Esophagus squamous epithelium (tissue), 5 donors: ENCODE measurements around the gene S100A12. TPM values are rescaled to one million over a fixed set of nuclear protein-coding genes. Genes with fewer than 3 reads are reported as not detected.
A peak's percentile ranks its signal among the peaks of the same experiment; 100 is the strongest.

ENCODE experiments used
- DNase-seq: peaks from one replicate; lab custom pipeline; 2025; lab: John Stamatoyannopoulos, UW
- H3K27ac ChIP-seq, 4 donors: fragments of 200-600 bp; sonication (generic); one replicate each; pipeline ENCODE4 v1.5.1; 2016 to 2019; ENCODE audit warnings: mild to moderate bottlenecking in 1 of 4
- H3K27me3 ChIP-seq, 4 donors: fragments of 200-600 bp; sonication (generic); 1 replicate in 3 of 4; 2 replicates in 1 of 4; pipeline versions ENCODE4 v1.5.1 to v1.6.0; 2017 to 2021; ENCODE audit warnings: antibody characterized with exemption in 1 of 4
- H3K36me3 ChIP-seq, 3 donors: fragments of 200-600 bp; sonication (generic); one replicate each; pipeline ENCODE4 v1.5.1; 2016 to 2019
- H3K4me1 ChIP-seq, 3 donors: fragments of 200-600 bp; sonication (generic); one replicate each; pipeline ENCODE4 v1.5.1; 2017 to 2019
- H3K4me3 ChIP-seq, 4 donors: fragments of 200-600 bp; sonication (generic); 1 replicate in 3 of 4; 2 replicates in 1 of 4; pipeline ENCODE4 v1.5.1; 2016 to 2019; ENCODE audit warnings: mild to moderate bottlenecking in 2 of 4, moderate library complexity in 1 of 4
- H3K9me3 ChIP-seq, 3 donors: fragments of 200-600 bp; sonication (generic); one replicate each; pipeline ENCODE4 v1.5.1; 2016 to 2019
- CTCF ChIP-seq, 6 experiments: fragments of 450-650 bp in 4 of 6; fragments of 200-600 bp in 2 of 6; sonication (generic) in 2 of 6; IDR thresholded peaks; one replicate each; pipeline ENCODE4 v1.5.1; 2016 to 2019; ENCODE audit warnings: antibody characterized with exemption in 6 of 6, mild to moderate bottlenecking in 4 of 6, moderate library complexity in 4 of 6
- POLR2A ChIP-seq, 4 donors: fragments of 450-650 bp; IDR thresholded peaks; one replicate each; pipeline ENCODE4 v1.6.1; 2017; ENCODE audit warnings: antibody characterized with exemption in 4 of 4, mild to moderate bottlenecking in 4 of 4, moderate library complexity in 3 of 4
- whole genome bisulfite sequencing, 2 donors: methylation state at CpG; one replicate each; pipeline ENCODE4 v1.1.5; 2018; 5-methylcytosine and 5-hydroxymethylcytosine counted together
- intact Hi-C: fragments of 100-400 bp; cut with DNase I; formaldehyde crosslinking; loops from one replicate; pipeline ENCODE4 v1.15.0; 2022
- total RNA-seq, 4 donors: library from RNA; depleted of rRNA; stranded (reverse); fragments of >200 nt; gene quantifications; one replicate each; pipeline ENCODE4 v1.1.0, GENCODE V29; 2016
- donor health status: DM: yes; HTN: yes; CAD: no.

Gene S100A12
- total RNA-seq, 4 donors from 2014 or later: 16.2 to 154 (median 49.0) TPM

DNA sequence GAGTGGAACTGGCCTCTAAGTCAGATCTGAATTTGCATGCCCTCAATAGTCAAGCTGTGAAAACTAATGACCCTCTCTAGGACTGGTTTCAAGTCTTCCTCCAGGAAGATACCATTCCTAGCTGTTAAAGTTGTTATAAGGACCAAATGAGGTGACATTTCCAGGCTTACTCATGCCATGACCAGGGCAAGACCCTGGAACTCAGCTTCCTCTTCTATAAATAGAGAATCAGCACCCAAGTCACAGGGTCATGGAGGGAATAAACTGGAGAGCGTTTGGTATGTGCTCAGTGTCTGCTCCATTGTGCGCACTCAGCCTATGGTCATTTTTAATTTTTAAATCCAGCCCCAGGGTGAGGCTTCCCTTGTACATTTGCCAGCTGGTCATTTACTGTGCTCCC, 15.2 kb downstream of the S100A12 start:
- no peaks in the 10 kb centered on the region for H3K9me3 ChIP-seq
- peaks cover 32 to 91% (median 38%) of the 10 kb centered on the region in 3 donors for H3K4me1 ChIP-seq
- WGBS, 2 donors: 33 to 70% methylated on average over 1 to 2 of the region's 2 CpGs
- intact Hi-C loops: no loop called here
- TF ChIP-seq POLR2A (IDR thresholded peaks at IDR 0.05): no peak
- TF ChIP-seq CTCF (IDR thresholded peaks at IDR 0.05): no peak
- H3K27me3 ChIP-seq: no peaks in the 10 kb centered on the region
- peak overlapping the region; percentile 86 to 94 (median 93) for H3K27ac ChIP-seq
- H3K36me3 ChIP-seq: no peaks in the 10 kb centered on the region
- H3K4me3 ChIP-seq: peak overlapping the region in 3 of 4 donors; percentile 43 to 64 (median 48)
- no peak for DNase-seq

- intact Hi-C loops: loop anchor here (5.0 kb wide), 1 partner anchor 133 kb away; no protein-coding TSS in a partner anchor
- no peaks in the 10 kb centered on the region for H3K9me3 ChIP-seq
- no peaks in the 10 kb centered on the region for H3K36me3 ChIP-seq
- peak overlapping the region; percentile 33 to 64 (median 46) for H3K4me3 ChIP-seq
- H3K27ac ChIP-seq: peak overlapping the region; percentile 86 to 94 (median 93)
- H3K27me3 ChIP-seq: no peaks in the 10 kb centered on the region
- DNase-seq: no peak
- WGBS, 2 donors: 56 to 88% methylated on average over 2 to 4 of the region's 6 CpGs
- TF ChIP-seq CTCF (IDR thresholded peaks at IDR 0.05) (no peak), POLR2A (IDR thresholded peaks at IDR 0.05) (no peak)
- H3K4me1 ChIP-seq: peaks cover 25 to 82% (median 36%) of the 10 kb centered on the region in 3 donors
These were observed 16.2 kb downstream of the S100A12 start for GRCh38 chr1:153359241-153359640.

DNA sequence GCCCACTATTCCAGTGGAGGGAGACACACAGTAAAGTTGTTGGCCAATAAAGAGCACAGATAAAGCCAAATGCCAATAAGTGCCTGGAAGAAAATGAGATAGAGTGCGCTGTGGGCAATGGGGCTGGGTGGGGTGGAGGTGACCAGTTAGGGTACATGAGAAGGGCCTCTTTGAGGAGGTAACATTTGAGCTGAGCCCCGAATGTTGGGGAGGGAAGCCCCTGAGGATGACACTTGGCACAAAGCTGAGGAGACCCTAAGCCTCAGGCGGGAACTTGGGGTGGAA, 16.8 kb downstream of the S100A12 start:
- no peaks in the 10 kb centered on the region for H3K9me3 ChIP-seq
- H3K4me1 ChIP-seq: peaks cover 21 to 75% (median 32%) of the 10 kb centered on the region in 3 donors
- no peak for TF ChIP-seq CTCF (IDR thresholded peaks at IDR 0.05)
- no peaks in the 10 kb centered on the region for H3K27me3 ChIP-seq
- H3K27ac ChIP-seq: peak overlapping the region; percentile 86 to 94 (median 93)
- no peak for DNase-seq
- H3K36me3 ChIP-seq: no peaks in the 10 kb centered on the region
- peak overlapping the region; percentile 33 to 64 (median 46) for H3K4me3 ChIP-seq
- intact Hi-C loops: loop anchor here (5.0 kb wide), 1 partner anchor 134 kb away; no protein-coding TSS in a partner anchor
- 59 to 72% methylated on average over 3 of the region's 3 CpGs for WGBS, 2 donors

DNA sequence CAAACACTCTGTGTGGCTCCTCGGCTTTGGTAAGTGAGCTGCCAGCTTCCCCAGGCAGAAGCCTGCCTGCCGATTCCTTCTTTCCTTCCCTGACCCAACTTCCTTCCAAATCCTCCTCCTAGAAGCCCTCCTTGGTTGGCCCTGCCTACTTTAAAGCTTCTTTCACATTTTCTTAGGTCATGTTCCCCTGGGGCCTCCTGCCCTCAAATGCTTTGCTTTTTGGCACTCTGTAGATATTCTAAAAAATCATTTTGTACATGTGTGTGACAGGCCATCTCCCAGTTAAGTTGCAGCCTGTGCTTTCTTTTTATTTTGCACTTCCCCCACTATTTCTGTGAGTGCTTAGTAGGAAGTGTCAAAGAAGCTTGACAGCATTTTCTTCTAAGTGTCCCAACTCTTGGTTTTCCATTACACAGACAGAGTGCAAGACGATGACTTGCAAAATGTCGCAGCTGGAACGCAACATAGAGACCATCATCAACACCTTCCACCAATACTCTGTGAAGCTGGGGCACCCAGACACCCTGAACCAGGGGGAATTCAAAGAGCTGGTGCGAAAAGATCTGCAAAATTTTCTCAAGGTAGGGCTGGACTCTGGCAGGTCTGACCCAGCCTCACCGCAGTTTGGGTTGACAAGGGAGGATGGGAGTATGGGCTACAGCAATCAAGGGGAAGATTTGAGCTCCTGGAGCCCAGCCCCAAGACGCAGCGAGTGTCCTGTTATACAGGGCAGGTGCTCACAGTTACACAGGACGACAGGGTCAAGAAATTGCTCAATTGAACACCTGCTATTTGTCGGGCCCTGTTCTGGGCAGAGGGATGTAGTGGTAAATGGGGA, 17.3 kb downstream of the S100A12 start, which contains the start of gene S100A9:
Gene S100A9 (plus strand): TSS at position 2 of the 838 bp plus-strand sequence. CDS start 430 bp downstream, at position 432.
- H3K9me3 ChIP-seq: no peaks in the 10 kb centered on the region
- peak within 1 kb of the TSS; percentile 86 to 94 (median 93) for H3K27ac ChIP-seq
- TF ChIP-seq CTCF (IDR thresholded peaks at IDR 0.05) (no peak), POLR2A (IDR thresholded peaks at IDR 0.05) (peak in 1 of 4 donors; percentile 74)
- no peak for DNase-seq
- intact Hi-C loops: loop anchor here (5.0 kb wide), 1 partner anchor 134 kb away; no protein-coding TSS in a partner anchor
- peak within 1 kb of the TSS; percentile 33 to 64 (median 46) for H3K4me3 ChIP-seq
- H3K36me3 ChIP-seq: no peaks in the 10 kb centered on the region
- H3K27me3 ChIP-seq: peaks cover 0 to 5% (median 0%) of the 10 kb centered on the region in 4 donors
- 48 to 57% methylated on average over 11 of the region's 11 CpGs for WGBS, 2 donors
- H3K4me1 ChIP-seq: peaks cover 19 to 70% (median 26%) of the 10 kb centered on the region in 3 donors
